PC-3 (cell line): ENCODE data around the gene HNRNPA1. TPM values are rescaled to one million over a fixed set of nuclear protein-coding genes. Genes with fewer than 3 reads are reported as not detected.

Source experiments
- ATAC-seq: fragments of 200-7000 bp; cut with Tn5 transposase; 2 replicates; pipeline ENCODE4 v1.9.1; 2020; ENCODE audit warnings: mild to moderate bottlenecking, moderate library complexity
- BruUV-seq: library from RNA; stranded (reverse); fragments of 400-500 nt; replicated peaks from 2 replicates; lab custom pipeline; 2021; lab: Mats Ljungman, UMichigan
- CTCF ChIA-PET: fragments of 300-600 bp; sonication (Branson Sonifier 250); formaldehyde crosslinking; loops from one replicate; lab custom pipeline; 2022; ENCODE audit warnings: antibody characterized with exemption; lab: Charles Lee
- POLR2A ChIA-PET: fragments of 300-600 bp; sonication (Branson Sonifier 250); formaldehyde crosslinking; loops from one replicate; lab custom pipeline; 2022; ENCODE audit warnings: antibody characterized with exemption; ENCODE audit not compliant: unreplicated experiment; lab: Charles Lee
- DNase-seq: peaks from one replicate; pipeline ENCODE4 v3.0.0-alpha.2; 2015
- H2AFZ ChIP-seq: fragments of 300-600 bp; sonication (generic); 2 replicates; pipeline ENCODE4 v1.6.0; 2016; ENCODE audit warnings: antibody characterized with exemption, low read length
- H3F3A ChIP-seq: fragments of 300-600 bp; sonication (generic); one replicate; pipeline ENCODE4 v1.6.0; 2017; ENCODE audit warnings: antibody characterized with exemption, low read length, control low read depth, mild to moderate bottlenecking; ENCODE audit not compliant: unreplicated experiment
- H3K27ac ChIP-seq: fragments of 300-600 bp; sonication (generic); 2 replicates; pipeline ENCODE4 v1.5.1; 2016; ENCODE audit warnings: mild to moderate bottlenecking, low read length
- H3K27me3 ChIP-seq: fragments of 300-600 bp; sonication (generic); 2 replicates; pipeline ENCODE4 v1.6.1; 2016; ENCODE audit warnings: low read length, mixed read lengths
- H3K36me3 ChIP-seq: fragments of 300-600 bp; sonication (generic); 2 replicates; pipeline ENCODE4 v1.6.1; 2016; ENCODE audit warnings: low read depth, mixed run types, low read length, mixed read lengths
- H3K4me1 ChIP-seq: fragments of 300-600 bp; sonication (generic); 2 replicates; pipeline ENCODE4 v1.5.1; 2016; ENCODE audit warnings: low read length; ENCODE audit not compliant: insufficient read depth
- H3K4me2 ChIP-seq: fragments of 300-600 bp; sonication (generic); 2 replicates; pipeline ENCODE4 v1.6.0; 2016; ENCODE audit warnings: low read length
- H3K4me3 ChIP-seq: fragments of 300-600 bp; sonication (generic); 2 replicates; pipeline ENCODE4 v1.5.1; 2016; ENCODE audit warnings: mild to moderate bottlenecking, low read length, mixed read lengths
- H3K79me2 ChIP-seq: fragments of 300-600 bp; sonication (generic); 2 replicates; pipeline ENCODE4 v1.6.1; 2017; ENCODE audit warnings: low read length, mixed read lengths
- H3K9ac ChIP-seq: fragments of 300-600 bp; sonication (generic); 2 replicates; pipeline ENCODE4 v1.6.0; 2016; ENCODE audit warnings: mild to moderate bottlenecking, low read length
- H3K9me2 ChIP-seq: fragments of 300-600 bp; sonication (generic); replicated peaks from 2 replicates; pipeline ENCODE4 v1.6.1; 2016; ENCODE audit warnings: mixed run types, low read length, mixed read lengths
- H3K9me3 ChIP-seq: fragments of 300-600 bp; sonication (generic); 2 replicates; pipeline ENCODE4 v1.6.1; 2016; ENCODE audit warnings: low read length, mixed read lengths
- H4K20me1 ChIP-seq: fragments of 300-600 bp; sonication (generic); 2 replicates; pipeline ENCODE4 v1.6.1; 2016; ENCODE audit warnings: low read length, mixed read lengths
- CTCF ChIP-seq: fragments of 300-600 bp; sonication (generic); conservative IDR thresholded peaks from 2 replicates; pipeline ENCODE4 v1.5.1; 2017; ENCODE audit warnings: antibody characterized with exemption, low read depth, mild to moderate bottlenecking, low read length
- EZH2 ChIP-seq: fragments of 300-600 bp; sonication (generic); IDR thresholded peaks from one replicate; pipeline ENCODE4 v1.6.1; 2017; ENCODE audit warnings: antibody characterized with exemption, mild to moderate bottlenecking, low read length; ENCODE audit not compliant: unreplicated experiment
- EZH2phosphoT487 ChIP-seq: fragments of 300-600 bp; sonication (generic); IDR thresholded peaks from 2 replicates; pipeline ENCODE4 v1.6.1; 2018; ENCODE audit warnings: mild to moderate bottlenecking, antibody characterized with exemption, low read length, borderline replicate concordance
- intact Hi-C: fragments of 100-400 bp; cut with micrococcal nuclease; formaldehyde crosslinking; loops from 2 replicates; pipeline ENCODE4 v1.9.0; 2023
- total RNA-seq: library from RNA; depleted of rRNA; stranded (reverse); fragments of >200 nt; gene quantifications from 2 replicates; pipeline ENCODE4 v1.2.3, GENCODE V29; 2014

The HNRNPA1 gene
- total RNA-seq, 1 experiment from 2014 or later = 465 TPM

DNA sequence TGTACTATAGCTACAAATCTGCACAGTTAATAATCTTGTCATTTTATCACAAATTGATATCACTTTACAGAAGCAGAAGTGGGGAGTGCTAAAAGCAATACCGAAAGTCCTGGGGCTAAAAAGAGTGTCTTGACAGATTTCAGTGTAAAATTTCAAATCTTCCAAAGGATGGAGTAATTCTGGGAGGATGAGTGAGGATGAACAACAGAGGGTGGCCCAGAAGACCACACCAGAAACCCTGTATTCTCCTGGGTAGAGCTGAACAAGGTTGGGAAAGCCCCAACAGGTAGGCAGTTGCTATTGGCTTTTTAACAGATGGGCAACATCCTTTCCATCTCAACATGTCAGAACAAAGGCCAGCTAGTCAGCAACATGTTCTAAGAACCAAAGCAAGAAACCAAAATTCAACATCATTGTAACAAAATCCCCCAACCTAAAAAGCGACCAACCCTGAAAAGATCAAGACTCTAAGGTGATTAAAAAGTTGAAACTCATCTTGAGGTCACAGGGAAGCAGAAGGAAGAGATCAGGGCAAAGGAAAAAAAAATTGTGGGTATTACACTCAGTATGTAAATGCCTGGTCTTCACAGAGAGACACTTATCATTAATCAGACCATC, 39.4 kb upstream of the HNRNPA1 start:
- Histone ChIP-seq H3F3A (no peaks in the 10 kb centered on the region), H4K20me1 (no peaks in the 10 kb centered on the region), H3K9ac (no peak overlapping the region), H3K27me3 (no peaks in the 10 kb centered on the region), H3K4me2 (no peak overlapping the region), H3K79me2 (no peaks in the 10 kb centered on the region), H3K9me3 (no peaks in the 10 kb centered on the region), H2AFZ (no peak overlapping the region), H3K4me3 (no peak overlapping the region), H3K36me3 (peaks cover 4% of the 10 kb centered on the region; the same call in 1 of the 2 replicates), H3K4me1 (no peaks in the 10 kb centered on the region), H3K27ac (no peak overlapping the region), H3K9me2 (no peaks in the 10 kb centered on the region)
- POLR2A ChIA-PET = no interaction called here
- CTCF ChIA-PET = interaction anchor here (0.5 to 0.7 kb wide), 2 partner anchors 35 to 84 kb away, joined by 3 read pairs; partner anchors contain the start of gene COPZ1
- TF ChIP-seq EZH2phosphoT487 = no peak
- TF ChIP-seq EZH2 = no peak
- TF ChIP-seq CTCF = no peak
- BruUV-seq = TSS peak; percentile 7
- DNase-seq (no peak), ATAC-seq (no peak)
- intact Hi-C loops = no loop called here

DNA sequence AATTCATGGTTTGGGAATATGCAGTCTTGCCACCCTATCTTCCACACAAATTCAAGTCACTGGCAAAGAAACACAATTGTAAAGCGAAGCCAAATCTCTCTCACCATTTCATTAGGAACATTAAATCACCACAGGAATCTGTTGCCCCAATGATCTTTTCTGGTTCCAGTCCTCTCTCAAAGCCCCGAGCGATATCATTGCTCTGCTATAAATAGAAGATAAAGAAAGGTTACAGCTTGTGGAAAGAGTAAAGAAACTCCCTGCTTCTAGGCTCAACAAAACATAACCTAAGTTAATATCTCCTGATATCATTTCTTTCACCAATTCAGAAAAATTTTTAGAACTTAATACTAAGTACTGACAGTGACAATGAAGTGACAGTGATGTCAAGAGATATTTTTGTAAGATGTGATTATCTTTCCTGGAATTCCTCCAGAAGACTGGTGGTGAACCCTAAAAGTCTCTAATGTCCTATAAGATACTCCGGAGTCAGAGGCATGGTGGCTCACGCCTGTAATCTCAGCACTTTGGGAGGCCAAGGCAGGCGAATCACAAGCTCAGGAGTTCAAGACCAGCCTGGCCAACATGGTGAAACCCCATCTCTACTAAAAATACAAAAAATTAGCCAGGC, 34.4 kb upstream of the HNRNPA1 start:
- POLR2A ChIA-PET = no interaction called here
- H3K79me2 ChIP-seq = no peaks in the 10 kb centered on the region

More for the DNA sequence above, 34.4 kb upstream of the HNRNPA1 start:
- intact Hi-C loops = no loop called here
- BruUV-seq = no TSS peak
- H3K9me3 ChIP-seq = no peaks in the 10 kb centered on the region
- no peak overlapping the region for H3K27ac ChIP-seq
- no peaks in the 10 kb centered on the region for H3K9me2 ChIP-seq
- ATAC-seq (no peak), DNase-seq (no peak)
- no peaks in the 10 kb centered on the region for H4K20me1 ChIP-seq
- no peaks in the 10 kb centered on the region for H3K4me1 ChIP-seq
- H3K27me3 ChIP-seq = no peaks in the 10 kb centered on the region
- H3K4me2 ChIP-seq = no peak overlapping the region
- no peak overlapping the region for H3K4me3 ChIP-seq
- H3K36me3 ChIP-seq = no peaks in the 10 kb centered on the region
- no peak overlapping the region for H2AFZ ChIP-seq
- no peak for TF ChIP-seq CTCF
- TF ChIP-seq EZH2phosphoT487 = no peak
- TF ChIP-seq EZH2 = no peak
- CTCF ChIA-PET = no interaction called here
- H3F3A ChIP-seq = no peaks in the 10 kb centered on the region
- no peak overlapping the region for H3K9ac ChIP-seq
